OCI-M2 (cell line): ENCODE data around the gene ANKRD17.

Source experiments
- DNase-seq: peaks from one replicate; lab custom pipeline; 2025; ENCODE audit not compliant: unreplicated experiment; lab: John Stamatoyannopoulos, UW

ANKRD17 gene

GRCh38 chr4:73197220-73197619, 61.4 kb downstream of the ANKRD17 start:
- DNase-seq: no peak

GRCh38 chr4:73194064-73194463, 64.5 kb downstream of the ANKRD17 start:
- no peak for DNase-seq

- DNase-seq: no peak
These were observed 64.9 kb downstream of the ANKRD17 start for GRCh38 chr4:73193659-73194058.

- DNase-seq: no peak
These were observed 65.4 kb downstream of the ANKRD17 start for GRCh38 chr4:73193155-73193554.

- no peak for DNase-seq
These were observed 69.3 kb downstream of the ANKRD17 start for GRCh38 chr4:73189274-73189810.

- no peak for DNase-seq
These were observed 71.3 kb downstream of the ANKRD17 start for GRCh38 chr4:73187325-73187724.

GRCh38 chr4:73185903-73186302, 72.7 kb downstream of the ANKRD17 start:
- no peak for DNase-seq

- DNase-seq: no peak
These were observed 77.4 kb downstream of the ANKRD17 start for GRCh38 chr4:73181231-73181630.

GRCh38 chr4:73178389-73178788, 80.2 kb downstream of the ANKRD17 start:
- no peak for DNase-seq

GRCh38 chr4:73172161-73172560, 86.4 kb downstream of the ANKRD17 start:
- no peak for DNase-seq

- DNase-seq: no peak
These were observed 87.9 kb downstream of the ANKRD17 start for GRCh38 chr4:73170518-73171198.

GRCh38 chr4:73166212-73166611, 92.4 kb downstream of the ANKRD17 start:
- DNase-seq: no peak

GRCh38 chr4:73161527-73162185, 96.9 kb downstream of the ANKRD17 start:
- no peak for DNase-seq

- no peak for DNase-seq
These were observed 102.2 kb downstream of the ANKRD17 start for GRCh38 chr4:73156394-73156793.

- no peak for DNase-seq
These were observed 105.7 kb downstream of the ANKRD17 start for GRCh38 chr4:73152893-73153292.

- DNase-seq: no peak
These were observed 115.5 kb downstream of the ANKRD17 start for GRCh38 chr4:73142995-73143547.

- no peak for DNase-seq
These were observed 118.6 kb downstream of the ANKRD17 start for GRCh38 chr4:73139991-73140390.

GRCh38 chr4:73139245-73139644, 119.4 kb downstream of the ANKRD17 start:
- DNase-seq: no peak

- no peak for DNase-seq
These were observed 121.5 kb downstream of the ANKRD17 start for GRCh38 chr4:73137121-73137520.

GRCh38 chr4:73133784-73134183, 124.8 kb downstream of the ANKRD17 start:
- DNase-seq: no peak

GRCh38 chr4:73131281-73131680, 127.3 kb downstream of the ANKRD17 start:
- DNase-seq: no peak

- no peak for DNase-seq
These were observed 129.3 kb downstream of the ANKRD17 start for GRCh38 chr4:73129319-73129718.
